ENCODE results near the gene EHHADH.

The EHHADH gene

GRCh38 chr3:185216607-185216958 is 37.3 kb downstream of the EHHADH start:
- Histone ChIP-seq H3K9me3 (ENCODE audit: control insufficient read depth in 1 of 2, low read length in 2 of 2) (no peaks in the 10 kb centered on the region), H3K27me3 (ENCODE audit: control insufficient read depth in 1 of 2, insufficient read depth in 2 of 2, low read length in 2 of 2) (no peaks in the 10 kb centered on the region), H3K9ac (ENCODE audit: low read depth in 1 of 2, low read length in 2 of 2) (peak overlapping the region in 1 of 2 donors; percentile 46), H3K36me3 (ENCODE audit: control insufficient read depth in 1 of 2, insufficient read depth in 2 of 2, low read length in 2 of 2) (no peaks in the 10 kb centered on the region), H3K4me1 (ENCODE audit: control insufficient read depth in 1 of 2, insufficient read depth in 2 of 2, low read length in 2 of 2) (no peaks in the 10 kb centered on the region), H3K27ac (ENCODE audit: low read depth, low read length) (peak overlapping the region; percentile 36), H3K4me3 (ENCODE audit: low read depth in 1 of 2, low read length in 2 of 2) (peak overlapping the region; percentile 28 to 66)

- Histone ChIP-seq H3K27me3 (ENCODE audit: control insufficient read depth in 1 of 2, insufficient read depth in 2 of 2, low read length in 2 of 2) (no peaks in the 10 kb centered on the region), H3K9ac (ENCODE audit: low read depth in 1 of 2, low read length in 2 of 2) (peak overlapping the region in 1 of 2 donors; percentile 46), H3K4me3 (ENCODE audit: low read depth in 1 of 2, low read length in 2 of 2) (peak overlapping the region; percentile 28 to 66), H3K27ac (ENCODE audit: low read depth, low read length) (peak overlapping the region; percentile 36), H3K9me3 (ENCODE audit: control insufficient read depth in 1 of 2, low read length in 2 of 2) (no peaks in the 10 kb centered on the region), H3K4me1 (ENCODE audit: control insufficient read depth in 1 of 2, insufficient read depth in 2 of 2, low read length in 2 of 2) (no peaks in the 10 kb centered on the region), H3K36me3 (ENCODE audit: control insufficient read depth in 1 of 2, insufficient read depth in 2 of 2, low read length in 2 of 2) (no peaks in the 10 kb centered on the region)
These were observed 37.8 kb downstream of the EHHADH start for GRCh38 chr3:185215873-185216606.

GRCh38 chr3:185212559-185212958 is 41.3 kb downstream of the EHHADH start:
- no peaks in the 10 kb centered on the region for H3K4me1 ChIP-seq (ENCODE audit: control insufficient read depth in 1 of 2, insufficient read depth in 2 of 2, low read length in 2 of 2)
- H3K9me3 ChIP-seq (ENCODE audit: control insufficient read depth in 1 of 2, low read length in 2 of 2), result no peaks in the 10 kb centered on the region
- H3K27me3 ChIP-seq (ENCODE audit: control insufficient read depth in 1 of 2, insufficient read depth in 2 of 2, low read length in 2 of 2), result no peaks in the 10 kb centered on the region
- H3K4me3 ChIP-seq (ENCODE audit: low read depth in 1 of 2, low read length in 2 of 2), result no peak overlapping the region
- no peak overlapping the region for H3K9ac ChIP-seq (ENCODE audit: low read depth in 1 of 2, low read length in 2 of 2)
- H3K36me3 ChIP-seq (ENCODE audit: control insufficient read depth in 1 of 2, insufficient read depth in 2 of 2, low read length in 2 of 2), result no peaks in the 10 kb centered on the region
- H3K27ac ChIP-seq (ENCODE audit: low read depth, low read length), result no peak overlapping the region

- no peak overlapping the region for H3K9ac ChIP-seq (ENCODE audit: low read depth in 1 of 2, low read length in 2 of 2)
- no peaks in the 10 kb centered on the region for H3K4me1 ChIP-seq (ENCODE audit: control insufficient read depth in 1 of 2, insufficient read depth in 2 of 2, low read length in 2 of 2)
- no peaks in the 10 kb centered on the region for H3K27me3 ChIP-seq (ENCODE audit: control insufficient read depth in 1 of 2, insufficient read depth in 2 of 2, low read length in 2 of 2)
- no peak overlapping the region for H3K4me3 ChIP-seq (ENCODE audit: low read depth in 1 of 2, low read length in 2 of 2)
- H3K36me3 ChIP-seq (ENCODE audit: control insufficient read depth in 1 of 2, insufficient read depth in 2 of 2, low read length in 2 of 2), result no peaks in the 10 kb centered on the region
- H3K9me3 ChIP-seq (ENCODE audit: control insufficient read depth in 1 of 2, low read length in 2 of 2), result no peaks in the 10 kb centered on the region
- no peak overlapping the region for H3K27ac ChIP-seq (ENCODE audit: low read depth, low read length)
These were observed 41.8 kb downstream of the EHHADH start for GRCh38 chr3:185212086-185212485.

GRCh38 chr3:185210621-185211142 is 43.2 kb downstream of the EHHADH start:
- Histone ChIP-seq H3K27me3 (ENCODE audit: control insufficient read depth in 1 of 2, insufficient read depth in 2 of 2, low read length in 2 of 2) (no peaks in the 10 kb centered on the region), H3K27ac (ENCODE audit: low read depth, low read length) (no peak overlapping the region), H3K4me3 (ENCODE audit: low read depth in 1 of 2, low read length in 2 of 2) (no peak overlapping the region), H3K9me3 (ENCODE audit: control insufficient read depth in 1 of 2, low read length in 2 of 2) (no peaks in the 10 kb centered on the region), H3K9ac (ENCODE audit: low read depth in 1 of 2, low read length in 2 of 2) (no peak overlapping the region), H3K4me1 (ENCODE audit: control insufficient read depth in 1 of 2, insufficient read depth in 2 of 2, low read length in 2 of 2) (no peaks in the 10 kb centered on the region), H3K36me3 (ENCODE audit: control insufficient read depth in 1 of 2, insufficient read depth in 2 of 2, low read length in 2 of 2) (no peaks in the 10 kb centered on the region)

GRCh38 chr3:185208823-185209222 is 45.0 kb downstream of the EHHADH start:
- H3K27ac ChIP-seq (ENCODE audit: low read depth, low read length), result no peak overlapping the region
- H3K4me1 ChIP-seq (ENCODE audit: control insufficient read depth in 1 of 2, insufficient read depth in 2 of 2, low read length in 2 of 2), result no peaks in the 10 kb centered on the region
- H3K9ac ChIP-seq (ENCODE audit: low read depth in 1 of 2, low read length in 2 of 2), result no peak overlapping the region
- no peak overlapping the region for H3K4me3 ChIP-seq (ENCODE audit: low read depth in 1 of 2, low read length in 2 of 2)
- H3K36me3 ChIP-seq (ENCODE audit: control insufficient read depth in 1 of 2, insufficient read depth in 2 of 2, low read length in 2 of 2), result peaks cover 0 to 5% of the 10 kb centered on the region in 2 donors
- no peaks in the 10 kb centered on the region for H3K27me3 ChIP-seq (ENCODE audit: control insufficient read depth in 1 of 2, insufficient read depth in 2 of 2, low read length in 2 of 2)
- no peaks in the 10 kb centered on the region for H3K9me3 ChIP-seq (ENCODE audit: control insufficient read depth in 1 of 2, low read length in 2 of 2)

DNA sequence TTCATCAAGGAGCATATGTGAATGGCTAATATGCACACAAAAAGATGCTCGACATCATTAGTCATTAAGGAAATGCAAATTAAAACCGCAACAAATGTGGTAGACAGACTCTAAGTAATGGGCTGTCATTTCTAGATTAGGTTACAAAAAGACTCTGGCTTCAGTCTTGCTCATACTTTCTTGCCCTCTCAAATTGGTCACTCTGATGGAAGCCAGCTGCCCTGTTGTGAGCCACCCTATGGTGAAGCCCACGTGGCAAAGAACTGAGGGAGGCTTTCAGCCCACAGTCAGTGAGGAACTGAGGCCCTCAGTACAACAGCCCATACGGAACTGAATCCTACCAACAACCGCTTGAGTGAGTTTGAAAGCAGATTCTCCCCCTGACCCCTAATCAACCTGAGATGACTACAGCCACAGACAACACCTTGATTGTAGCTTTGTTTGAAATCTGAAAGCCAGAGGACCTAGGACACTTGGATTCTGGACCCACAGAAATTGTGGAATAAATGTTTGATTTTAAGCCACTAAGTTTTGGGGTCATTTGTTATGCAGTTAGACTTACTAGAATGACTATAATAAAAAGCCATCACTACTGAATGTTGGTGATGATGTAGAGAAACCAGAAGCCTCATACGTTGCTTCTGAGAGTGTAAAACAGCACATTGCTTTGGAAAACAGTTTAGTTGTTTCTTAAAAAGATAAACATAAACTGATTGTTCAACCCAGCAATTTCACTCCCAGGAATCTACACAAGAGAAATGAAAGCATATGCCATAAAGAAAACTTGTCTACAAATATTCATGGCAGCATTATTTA is 45.7 kb downstream of the EHHADH start:
- Histone ChIP-seq H3K27me3 (ENCODE audit: control insufficient read depth in 1 of 2, insufficient read depth in 2 of 2, low read length in 2 of 2) (no peaks in the 10 kb centered on the region), H3K4me3 (ENCODE audit: low read depth in 1 of 2, low read length in 2 of 2) (no peak overlapping the region), H3K36me3 (ENCODE audit: control insufficient read depth in 1 of 2, insufficient read depth in 2 of 2, low read length in 2 of 2) (peaks cover 0 to 9% of the 10 kb centered on the region in 2 donors), H3K4me1 (ENCODE audit: control insufficient read depth in 1 of 2, insufficient read depth in 2 of 2, low read length in 2 of 2) (no peaks in the 10 kb centered on the region), H3K27ac (ENCODE audit: low read depth, low read length) (no peak overlapping the region), H3K9me3 (ENCODE audit: control insufficient read depth in 1 of 2, low read length in 2 of 2) (no peaks in the 10 kb centered on the region), H3K9ac (ENCODE audit: low read depth in 1 of 2, low read length in 2 of 2) (no peak overlapping the region)

DNA sequence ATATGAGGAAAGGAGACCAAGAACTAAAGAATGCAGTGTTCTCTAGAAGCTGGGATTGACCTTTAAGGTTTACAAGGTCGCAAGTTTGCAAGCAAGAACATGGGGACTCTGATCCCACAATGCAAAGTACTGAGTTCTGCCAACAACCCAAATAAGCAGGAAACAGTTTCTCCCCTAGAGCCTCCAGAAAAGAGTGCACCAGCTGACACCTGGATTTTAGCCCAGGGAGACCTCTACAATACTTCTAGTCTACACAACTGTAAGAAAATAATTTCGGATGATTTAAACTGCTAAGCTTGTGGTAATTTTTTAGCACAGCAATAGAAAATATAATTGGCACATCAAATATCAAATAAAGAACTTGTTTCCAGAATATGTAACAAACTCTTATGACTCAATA is 46.4 kb downstream of the EHHADH start:
- Histone ChIP-seq H3K4me1 (ENCODE audit: control insufficient read depth in 1 of 2, insufficient read depth in 2 of 2, low read length in 2 of 2) (no peaks in the 10 kb centered on the region), H3K36me3 (ENCODE audit: control insufficient read depth in 1 of 2, insufficient read depth in 2 of 2, low read length in 2 of 2) (peaks cover 0 to 9% of the 10 kb centered on the region in 2 donors), H3K27me3 (ENCODE audit: control insufficient read depth in 1 of 2, insufficient read depth in 2 of 2, low read length in 2 of 2) (no peaks in the 10 kb centered on the region), H3K9me3 (ENCODE audit: control insufficient read depth in 1 of 2, low read length in 2 of 2) (no peaks in the 10 kb centered on the region), H3K27ac (ENCODE audit: low read depth, low read length) (no peak overlapping the region), H3K4me3 (ENCODE audit: low read depth in 1 of 2, low read length in 2 of 2) (no peak overlapping the region), H3K9ac (ENCODE audit: low read depth in 1 of 2, low read length in 2 of 2) (no peak overlapping the region)

GRCh38 chr3:185205865-185206264 is 48.0 kb downstream of the EHHADH start:
- Histone ChIP-seq H3K9me3 (ENCODE audit: control insufficient read depth in 1 of 2, low read length in 2 of 2) (no peaks in the 10 kb centered on the region), H3K36me3 (ENCODE audit: control insufficient read depth in 1 of 2, insufficient read depth in 2 of 2, low read length in 2 of 2) (peaks cover 4 to 20% of the 10 kb centered on the region in 2 donors), H3K9ac (ENCODE audit: low read depth in 1 of 2, low read length in 2 of 2) (no peak overlapping the region), H3K27ac (ENCODE audit: low read depth, low read length) (no peak overlapping the region), H3K27me3 (ENCODE audit: control insufficient read depth in 1 of 2, insufficient read depth in 2 of 2, low read length in 2 of 2) (no peaks in the 10 kb centered on the region), H3K4me3 (ENCODE audit: low read depth in 1 of 2, low read length in 2 of 2) (no peak overlapping the region), H3K4me1 (ENCODE audit: control insufficient read depth in 1 of 2, insufficient read depth in 2 of 2, low read length in 2 of 2) (no peaks in the 10 kb centered on the region)

DNA sequence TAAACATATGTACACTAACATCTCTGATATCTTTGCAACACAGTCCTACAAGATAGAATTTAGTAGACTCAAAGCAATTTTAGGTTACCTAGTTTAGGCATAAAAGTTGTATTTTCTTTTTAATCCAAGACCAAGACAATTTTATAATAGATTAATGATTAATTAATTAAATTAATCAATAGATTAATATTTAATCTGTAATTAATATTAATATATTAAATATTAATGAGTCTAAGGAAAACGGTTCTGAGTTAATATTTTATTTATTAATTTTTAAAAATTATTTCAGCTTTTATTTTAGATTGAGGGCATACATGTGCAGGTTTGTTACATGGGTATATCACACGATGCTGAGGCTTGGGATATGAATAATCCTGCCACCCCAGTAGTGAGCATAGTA is 49.0 kb downstream of the EHHADH start:
- Histone ChIP-seq H3K4me1 (ENCODE audit: control insufficient read depth in 1 of 2, insufficient read depth in 2 of 2, low read length in 2 of 2) (no peaks in the 10 kb centered on the region), H3K36me3 (ENCODE audit: control insufficient read depth in 1 of 2, insufficient read depth in 2 of 2, low read length in 2 of 2) (peaks cover 4 to 21% of the 10 kb centered on the region in 2 donors), H3K4me3 (ENCODE audit: low read depth in 1 of 2, low read length in 2 of 2) (no peak overlapping the region), H3K9me3 (ENCODE audit: control insufficient read depth in 1 of 2, low read length in 2 of 2) (no peaks in the 10 kb centered on the region), H3K27ac (ENCODE audit: low read depth, low read length) (no peak overlapping the region), H3K27me3 (ENCODE audit: control insufficient read depth in 1 of 2, insufficient read depth in 2 of 2, low read length in 2 of 2) (no peaks in the 10 kb centered on the region), H3K9ac (ENCODE audit: low read depth in 1 of 2, low read length in 2 of 2) (no peak overlapping the region)
